Activated effector memory CD4-positive, alpha-beta T cell treated with anti-CD3 and anti-CD28 coated beads, Interleukin-2, amount 50 U/mL, for 16 hours (primary cell): ENCODE results near the gene HNRNPR.
"Not testable (repeated sequence)": the region's sequence is repeated elsewhere in the genome, so short reads cannot be mapped to it uniquely, and the experiment has no call there.

Source experiments
- DNase-seq: peaks from one replicate; pipeline ENCODE4 v3.0.0-alpha.2; 2020

The HNRNPR gene

DNA sequence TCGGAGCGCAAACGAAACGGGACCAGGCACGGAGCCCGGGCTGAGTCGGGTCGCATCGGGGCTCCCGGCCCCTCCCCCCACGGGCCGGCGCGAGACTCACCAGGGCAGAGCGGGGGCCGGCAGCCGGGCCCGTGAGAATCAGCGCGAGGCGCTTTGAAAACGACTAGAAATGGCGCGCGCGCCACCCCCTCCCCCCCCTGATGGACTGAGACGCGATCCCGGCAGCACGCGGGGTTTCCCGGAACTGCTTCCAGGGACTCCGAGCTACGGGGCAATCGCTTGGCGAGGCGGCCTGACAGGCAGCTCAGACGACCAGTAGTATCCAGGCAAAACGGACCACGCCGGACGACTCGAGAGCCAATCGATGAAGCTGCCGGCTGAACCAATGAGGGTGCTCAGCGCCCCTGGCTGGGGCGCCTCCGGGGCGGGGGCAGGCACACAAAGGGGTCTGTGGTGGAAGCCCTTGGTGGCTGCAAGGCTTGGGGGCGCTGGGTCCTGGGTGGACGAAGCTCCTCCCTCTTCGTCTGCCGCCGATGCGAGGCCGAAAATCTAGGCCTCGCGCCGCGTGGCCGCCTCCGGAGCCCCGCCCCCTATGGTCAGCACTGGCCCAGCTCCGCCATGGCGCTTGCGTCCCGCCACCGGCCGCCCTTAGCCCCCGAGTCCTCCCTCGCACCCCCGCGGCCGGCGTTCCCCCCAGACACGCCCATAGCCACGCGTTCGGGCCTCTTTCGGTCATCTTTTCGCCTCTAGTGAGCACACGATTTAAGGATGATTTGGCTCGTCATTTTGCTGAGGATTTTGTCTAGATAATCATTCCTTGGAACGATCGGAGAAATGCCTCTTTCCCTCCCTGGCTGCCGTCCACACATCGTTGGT is at the start of gene HNRNPR:
Gene HNRNPR, minus strand, starts transcription at position 174 of the 876 bp plus-strand sequence. CDS start 3,276 bp downstream, outside the sequence.
- peak; percentile 99 for DNase-seq

DNA sequence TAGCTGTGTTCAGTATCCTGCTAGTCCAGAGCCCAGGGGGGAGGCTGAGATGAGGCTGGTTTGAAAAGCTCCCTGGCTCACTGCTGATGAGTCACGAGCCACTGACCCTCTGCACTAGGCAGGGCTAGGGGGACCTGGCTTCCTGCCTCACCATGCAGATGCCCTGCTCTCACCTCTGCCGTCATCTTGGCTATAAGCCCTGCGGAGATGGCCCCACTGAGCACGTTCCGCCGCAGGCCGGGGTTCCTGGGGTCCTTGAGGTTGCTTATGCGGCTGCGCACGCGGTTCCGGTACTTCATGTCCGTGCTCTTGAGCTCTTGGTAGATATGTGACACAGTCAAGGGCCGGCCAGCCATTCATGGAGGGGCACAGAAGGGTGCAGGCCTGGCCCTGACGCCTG is 49.6 kb upstream of the HNRNPR start:
- DNase-seq: no peak

DNA sequence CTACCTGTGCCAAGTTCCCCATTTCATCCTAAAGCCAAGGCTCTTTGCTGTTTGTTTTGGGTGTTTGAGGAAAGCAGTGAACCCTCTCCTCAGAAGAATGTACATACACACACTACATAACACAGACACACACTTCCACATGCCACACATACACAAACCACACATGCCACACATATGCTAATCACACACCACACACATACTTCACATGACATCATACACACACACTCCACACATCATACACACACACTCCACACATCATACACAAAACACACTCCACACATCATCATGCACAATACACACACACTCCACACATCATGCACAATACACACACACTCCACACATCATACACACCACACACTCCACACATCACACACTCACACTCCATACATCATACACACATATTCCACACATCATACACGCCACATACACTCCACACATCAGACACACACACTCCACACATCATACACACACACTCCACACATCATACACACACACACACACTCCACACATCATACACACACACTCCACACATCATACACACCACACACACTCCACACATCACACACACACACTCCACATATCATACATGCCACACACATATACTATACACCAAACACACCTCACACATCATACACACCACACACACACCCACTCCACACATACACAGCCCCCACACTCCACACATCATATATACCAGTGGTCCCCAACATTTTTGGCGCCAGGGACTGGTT is 48.2 kb upstream of the HNRNPR start:
- DNase-seq: no peak

DNA sequence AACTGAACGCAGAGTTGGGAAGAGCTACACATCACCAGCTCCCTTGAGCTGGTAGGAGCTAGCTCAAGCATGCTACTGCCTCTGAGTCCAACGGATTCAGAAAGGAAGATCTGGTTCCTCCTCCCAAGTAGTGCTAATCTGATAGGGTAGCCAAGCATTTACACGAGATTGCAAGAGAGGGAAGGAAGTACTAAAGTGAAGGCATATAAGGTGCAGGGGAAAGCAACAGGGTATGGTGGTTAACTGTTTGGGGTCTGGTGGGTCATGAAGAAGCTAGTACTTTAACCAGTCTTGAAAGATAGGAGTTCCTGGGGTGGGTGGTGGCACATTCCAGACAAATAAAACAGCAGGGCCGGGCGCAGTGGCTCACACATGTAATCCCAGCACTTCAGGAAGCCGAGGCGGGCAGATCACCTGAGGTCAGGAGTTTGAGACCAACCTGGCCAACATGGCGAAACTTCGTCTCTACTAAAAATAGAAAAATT is 45.8 kb upstream of the HNRNPR start:
- no peak for DNase-seq

DNA sequence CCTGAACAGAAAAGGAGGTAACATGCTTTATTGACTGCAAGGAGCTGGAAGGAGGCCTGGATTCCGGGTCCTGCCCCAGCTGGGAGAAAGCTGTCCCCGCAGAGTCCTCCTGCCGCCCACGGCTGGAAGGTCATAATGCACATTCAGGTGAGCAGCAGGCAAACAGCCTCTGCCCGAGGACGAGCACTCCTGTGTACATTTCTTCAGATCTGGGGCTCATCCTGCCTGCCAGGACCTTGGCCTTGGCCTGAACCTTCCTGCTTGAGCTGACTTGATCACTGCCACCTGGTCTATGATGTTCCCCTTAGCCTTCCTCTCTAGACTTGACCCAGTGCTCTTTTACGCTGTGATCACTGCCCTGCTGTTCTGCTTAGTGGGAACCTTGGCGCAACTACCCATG is 43.4 kb upstream of the HNRNPR start:
- DNase-seq: no peak

DNA sequence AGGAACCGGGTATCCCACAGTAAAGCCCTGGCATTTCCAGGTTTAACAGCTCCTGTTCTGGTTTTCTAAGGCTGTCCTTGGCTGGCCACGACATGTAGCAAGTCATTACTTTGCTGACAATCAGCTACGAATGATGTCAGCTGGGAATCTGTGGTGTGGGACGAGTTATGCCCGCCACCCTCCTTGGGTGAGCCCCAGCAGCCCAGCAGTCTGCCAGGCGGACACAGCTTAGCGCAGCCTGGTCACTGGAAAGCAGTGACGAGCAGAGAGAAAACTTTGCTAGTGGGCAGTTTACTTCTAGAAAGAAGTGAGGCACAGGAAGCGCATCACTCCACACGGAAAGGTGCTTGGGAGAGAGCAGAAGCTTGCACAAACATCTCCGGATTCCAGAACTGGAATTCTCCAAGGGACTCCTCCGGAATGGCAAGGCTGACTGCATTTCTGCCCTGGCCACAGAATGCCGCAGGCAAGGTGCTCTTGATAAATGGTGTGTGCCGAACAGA is 41.1 kb upstream of the HNRNPR start:
- DNase-seq: no peak

DNA sequence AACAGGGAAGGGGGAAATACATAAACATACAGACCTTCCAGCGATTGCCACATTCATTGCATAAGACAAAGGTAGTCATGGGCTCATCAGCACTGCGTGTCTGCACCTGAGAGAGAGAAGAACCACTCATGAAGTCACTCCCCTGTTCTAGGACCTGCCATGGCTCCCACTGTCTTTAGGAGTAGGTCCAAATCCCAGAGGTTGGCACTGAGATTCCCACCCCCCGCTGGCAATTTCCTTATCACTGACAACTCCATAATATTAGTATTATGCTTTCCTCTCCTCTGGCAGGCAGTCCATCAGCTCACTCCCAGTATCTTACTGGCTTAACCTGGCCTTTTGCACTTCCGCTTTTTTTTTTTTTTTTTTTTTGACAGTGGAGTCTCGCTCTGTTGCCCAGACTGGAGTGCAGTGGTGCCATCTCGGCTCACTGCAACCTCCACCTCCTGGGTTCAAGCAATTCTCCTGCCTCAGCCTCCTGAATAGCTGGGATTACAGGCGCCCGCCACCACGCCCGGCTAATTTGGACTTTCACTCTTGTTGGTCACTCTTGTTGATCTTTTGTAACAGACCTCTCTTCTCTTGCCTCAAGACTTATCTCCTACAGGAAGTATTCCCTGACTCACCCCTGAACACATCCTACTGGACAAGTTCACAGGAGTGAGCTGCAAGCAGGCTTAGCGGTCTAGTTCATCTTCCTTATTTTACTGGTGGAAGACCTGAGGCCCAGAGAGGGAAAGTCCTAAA is 40.4 kb upstream of the HNRNPR start:
- DNase-seq: no peak

DNA sequence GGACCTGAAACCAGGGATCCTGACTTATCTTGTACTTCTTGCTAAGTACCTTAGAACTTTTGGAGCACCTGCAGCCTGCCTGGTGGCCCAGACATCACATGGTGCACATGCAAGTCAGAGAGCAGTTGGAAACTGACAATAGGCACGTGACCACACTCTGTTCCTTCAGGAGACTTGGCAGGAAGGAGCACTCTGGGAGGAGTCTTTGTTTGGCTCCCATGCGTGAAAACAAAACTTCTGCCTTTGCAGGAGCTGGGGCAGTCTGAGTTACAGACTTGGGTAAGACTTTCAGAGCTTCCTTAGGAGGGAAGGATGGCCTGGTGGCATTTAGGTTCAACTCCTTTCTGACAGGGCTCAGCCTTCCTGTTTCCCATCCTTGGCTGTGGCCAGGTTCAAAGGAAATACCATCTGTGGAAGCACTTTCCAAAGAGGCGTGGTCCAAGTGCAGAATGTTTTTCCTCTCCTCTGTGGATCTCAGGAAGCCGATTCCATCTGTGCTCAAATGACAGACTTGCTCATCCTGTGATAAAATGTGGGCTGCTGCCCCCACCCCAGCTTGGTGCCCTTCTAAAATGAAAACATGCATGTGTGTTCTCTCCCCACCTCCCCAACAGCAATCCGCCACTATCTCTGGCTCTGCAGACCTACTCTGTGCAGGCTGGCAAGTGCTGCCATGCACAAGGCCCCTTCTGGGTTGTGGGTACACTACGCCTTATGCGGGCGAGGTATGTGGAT is 39.7 kb upstream of the HNRNPR start:
- DNase-seq: no peak

DNA sequence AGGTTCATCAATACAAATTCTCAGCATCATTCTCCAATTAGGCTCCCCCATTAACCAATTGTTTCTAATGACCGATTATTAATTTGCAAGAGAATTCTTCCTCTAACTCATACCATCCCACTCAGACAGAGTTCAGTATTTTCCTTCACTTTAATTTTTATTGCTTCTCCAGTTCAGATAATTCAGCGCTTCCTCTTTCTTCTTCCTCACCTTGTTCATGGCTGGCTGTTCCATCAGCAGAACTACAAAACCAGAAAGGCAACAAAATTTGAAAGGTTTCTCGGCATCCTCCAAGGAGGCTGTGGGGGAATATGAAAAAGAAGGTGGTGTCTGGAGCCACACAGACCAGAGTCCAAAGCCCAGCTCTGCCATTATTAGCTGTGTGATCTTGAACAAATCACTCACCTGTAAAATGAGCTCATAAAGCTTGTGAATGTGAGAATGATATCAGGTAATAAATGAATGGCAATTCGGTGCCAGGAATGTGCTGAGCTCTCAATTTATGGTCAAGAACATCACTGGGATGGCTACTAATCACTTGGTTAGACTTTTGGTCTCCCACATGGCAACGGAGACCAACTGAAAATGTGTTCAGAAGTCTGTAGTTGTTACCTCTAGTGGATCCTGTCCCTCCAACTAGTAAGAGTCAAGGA is 37.3 kb upstream of the HNRNPR start:
- no peak for DNase-seq

DNA sequence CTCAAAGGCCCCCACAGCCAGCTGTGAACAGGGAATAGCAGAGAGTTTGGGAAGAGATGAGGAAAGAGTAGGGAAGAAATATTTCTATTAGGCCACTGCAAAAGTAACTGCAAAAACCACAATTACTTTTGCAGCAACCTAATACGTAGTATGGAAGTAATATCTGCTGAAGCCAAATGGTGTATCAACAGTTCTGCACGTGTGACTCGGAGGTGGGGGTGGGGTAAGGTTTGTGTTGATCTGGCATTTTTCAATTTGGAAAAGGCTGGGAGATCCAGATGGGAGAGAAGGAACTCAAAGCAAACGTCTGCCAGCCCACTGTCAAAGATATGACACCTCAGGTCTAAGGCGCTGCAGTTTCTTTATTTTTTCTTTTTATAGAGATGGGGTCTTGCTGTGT is 36.6 kb upstream of the HNRNPR start:
- no peak for DNase-seq

DNA sequence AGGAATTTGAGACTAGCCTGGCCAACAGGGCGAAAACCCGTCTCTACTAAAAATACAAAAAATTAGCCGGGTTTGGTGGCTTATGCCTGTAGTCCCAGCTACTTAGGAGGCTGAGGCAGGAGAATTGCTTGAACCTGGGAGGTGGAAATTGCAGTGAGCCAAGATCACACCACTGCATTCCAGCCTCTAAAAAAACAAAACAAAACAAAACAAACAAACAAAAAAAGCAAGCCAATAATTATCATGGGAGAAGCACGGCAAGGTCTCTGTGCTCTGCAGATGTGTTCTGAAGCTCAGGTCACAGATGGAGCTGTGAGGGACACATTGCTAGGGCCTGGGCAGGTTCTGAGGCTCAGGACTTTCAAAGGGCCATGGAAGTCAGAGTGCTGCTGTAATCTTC is 36.2 kb upstream of the HNRNPR start:
- not testable (repeated sequence) for DNase-seq

DNA sequence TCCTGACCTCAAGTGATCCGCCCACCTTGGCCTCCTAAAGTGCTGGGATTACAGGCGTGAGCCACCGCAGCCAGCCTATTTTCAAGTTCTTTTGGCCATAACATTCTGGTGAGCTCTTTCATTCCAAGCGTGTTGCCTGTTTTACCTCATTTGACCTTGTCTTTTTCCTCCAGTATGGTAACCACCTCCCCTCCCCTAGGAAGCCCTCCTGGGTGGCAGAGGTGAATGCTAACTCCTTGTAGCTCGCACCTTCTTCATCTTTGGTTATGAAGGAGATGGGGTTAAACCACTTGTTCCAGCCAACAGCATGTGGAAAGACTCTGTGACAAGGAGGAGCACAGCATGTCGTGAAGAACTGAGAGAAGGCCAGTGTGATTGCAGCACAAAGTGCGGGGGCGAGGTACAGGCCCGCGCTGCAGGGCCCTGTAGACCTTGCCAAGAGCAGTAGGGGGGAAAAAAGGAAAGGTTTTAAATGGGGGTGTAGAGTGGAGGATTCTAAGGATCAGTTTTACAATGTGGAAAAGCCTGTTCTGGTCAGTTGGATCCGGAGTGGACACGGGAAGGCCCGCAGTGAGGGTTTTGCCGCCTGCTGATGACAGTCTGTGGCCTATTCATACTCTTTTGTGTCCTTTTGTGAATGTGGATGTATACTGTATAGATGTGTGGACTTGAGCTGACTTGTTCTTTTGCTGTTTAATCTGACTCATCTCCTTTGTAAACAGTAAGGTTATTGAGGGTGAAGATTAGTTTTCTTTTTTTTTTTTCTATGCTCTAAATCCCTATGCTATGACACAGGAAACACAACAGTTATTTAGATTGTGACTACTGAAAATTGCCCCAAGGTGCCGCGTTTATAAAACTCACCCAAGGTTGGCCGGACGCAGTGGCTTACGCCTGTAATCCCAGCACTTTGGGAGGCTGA is 33.1 kb upstream of the HNRNPR start:
- no peak for DNase-seq

DNA sequence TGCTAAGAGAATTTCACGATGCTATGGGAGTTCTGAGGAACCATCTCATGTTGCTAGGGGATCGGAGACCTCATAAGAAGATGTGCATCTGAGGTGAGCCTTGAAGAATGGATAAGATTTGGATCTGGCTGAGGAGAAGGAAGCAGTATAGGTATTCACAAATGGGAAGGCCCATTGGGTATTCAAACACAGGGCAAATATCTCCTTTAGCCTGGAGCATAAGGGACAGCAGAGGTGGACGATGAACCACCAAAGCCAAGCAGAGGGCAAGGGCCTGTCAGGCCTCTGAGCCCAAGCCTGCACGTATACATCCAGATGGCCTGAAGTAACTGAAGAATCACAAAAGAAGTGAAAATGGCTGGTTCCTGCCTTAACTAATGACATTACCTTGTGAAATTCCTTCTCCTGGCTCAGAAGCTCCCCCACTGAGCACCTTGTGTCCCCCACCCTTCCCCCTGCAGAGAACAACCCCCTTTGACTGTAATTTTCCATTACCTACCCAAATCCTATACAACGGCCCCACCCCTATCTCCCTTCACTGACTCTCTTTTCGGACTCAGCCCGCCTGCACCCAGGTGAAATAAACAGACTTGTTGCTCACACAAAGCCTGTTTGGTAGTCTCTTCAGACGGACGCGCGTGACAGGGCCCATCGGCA is 30.1 kb upstream of the HNRNPR start:
- not testable (repeated sequence) for DNase-seq

DNA sequence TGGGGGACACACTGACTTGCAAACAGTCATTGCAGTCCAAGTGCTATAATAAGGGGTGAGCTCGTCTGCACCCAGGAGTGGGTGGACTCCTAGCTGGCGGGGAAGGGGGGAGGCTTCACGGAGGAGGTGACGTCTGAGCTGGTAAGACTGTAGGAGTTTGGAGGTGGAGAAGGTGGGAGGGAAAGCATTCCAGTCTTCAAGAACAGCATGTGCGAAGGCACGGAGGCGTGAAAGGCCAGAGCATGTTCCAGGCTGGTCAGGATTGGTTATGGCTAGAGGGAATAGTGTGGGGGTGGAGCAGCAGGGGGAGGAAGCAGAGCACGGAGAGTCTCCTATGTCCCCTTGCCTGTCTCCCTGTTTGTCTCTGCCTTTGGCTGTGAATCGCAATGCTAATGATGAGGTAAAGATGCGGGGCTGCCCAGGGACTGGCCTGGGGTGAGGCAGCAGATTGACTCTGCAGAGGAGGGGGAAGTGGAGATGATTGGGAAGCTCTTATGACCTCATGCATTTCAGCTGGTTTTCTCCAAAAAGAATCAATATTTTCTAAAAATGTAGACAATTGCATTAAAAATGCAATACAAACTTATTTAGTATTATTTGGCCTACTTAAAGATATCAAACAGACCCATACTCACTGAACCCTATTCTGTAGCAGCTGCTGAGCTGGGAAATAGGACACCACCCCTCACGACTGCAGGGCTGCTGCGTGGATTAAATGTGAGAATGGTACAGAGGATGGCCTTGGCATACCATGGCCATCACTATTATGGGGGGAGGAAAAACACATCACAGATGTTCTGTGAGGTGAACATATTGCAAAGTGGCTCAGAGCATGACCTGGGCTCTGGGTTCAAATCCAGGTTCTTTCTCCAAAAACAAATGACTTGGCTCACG is 28.1 kb upstream of the HNRNPR start:
- no peak for DNase-seq

DNA sequence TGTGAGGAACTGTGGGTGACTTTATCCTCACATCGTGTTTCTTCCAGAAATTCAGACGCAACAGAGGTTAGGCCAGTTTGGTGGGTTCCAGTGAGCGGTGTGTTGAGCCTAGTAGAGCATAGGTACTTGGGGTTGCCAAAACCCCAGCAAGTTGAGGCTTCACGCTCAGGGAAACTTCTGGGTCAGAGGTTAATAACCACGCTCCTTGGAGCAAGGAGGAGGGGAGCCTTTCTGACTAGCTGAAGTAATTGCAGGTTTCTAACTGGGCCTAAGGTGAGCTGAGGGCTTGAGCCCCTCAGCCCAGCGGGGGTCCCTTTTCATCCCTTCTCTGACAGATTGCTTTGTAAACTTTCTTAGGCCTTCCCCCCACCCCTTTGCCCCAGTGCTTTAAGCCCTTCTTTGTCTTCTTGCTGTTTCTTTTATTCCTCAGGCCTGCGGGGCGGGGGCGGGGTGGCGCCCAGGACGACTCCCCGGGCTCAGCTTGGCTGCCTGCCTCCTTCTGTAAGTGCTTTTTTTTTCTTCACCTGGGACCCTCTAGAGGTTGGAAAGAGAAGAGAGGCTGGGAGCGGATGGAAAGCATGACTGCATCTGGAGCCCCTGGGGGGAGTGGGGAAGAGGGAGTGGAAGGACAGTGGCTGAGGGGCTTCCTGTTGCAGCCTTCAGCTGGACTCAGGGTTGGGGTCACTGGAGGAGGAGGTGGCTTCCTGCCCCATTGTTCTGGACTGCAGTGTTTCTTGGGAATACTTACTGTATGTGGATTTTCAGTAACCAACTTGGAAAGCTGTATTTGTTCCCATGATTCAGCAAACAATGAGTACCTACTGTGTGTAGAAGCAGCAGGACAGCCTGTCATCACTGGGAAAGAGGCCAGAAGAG is 26.9 kb upstream of the HNRNPR start:
- DNase-seq: no peak

DNA sequence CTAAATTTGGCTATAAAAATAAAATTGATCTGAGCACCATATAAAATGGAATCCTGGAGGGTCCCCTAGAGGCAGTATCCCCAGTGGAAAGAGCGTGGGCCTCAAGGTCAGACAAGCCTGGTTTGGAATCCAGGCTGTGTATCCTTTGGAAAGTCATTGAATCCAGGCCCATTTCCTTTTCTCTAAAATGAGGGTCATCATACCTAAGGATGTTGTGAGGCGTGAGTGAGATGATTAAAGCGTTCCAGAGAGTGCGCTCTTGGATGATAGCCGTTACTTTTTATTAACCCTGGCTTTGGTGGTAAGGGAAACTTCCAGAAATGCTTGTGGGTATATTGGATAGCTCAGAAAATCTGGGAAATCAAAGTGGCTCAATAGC is 26.2 kb upstream of the HNRNPR start:
- no peak for DNase-seq

DNA sequence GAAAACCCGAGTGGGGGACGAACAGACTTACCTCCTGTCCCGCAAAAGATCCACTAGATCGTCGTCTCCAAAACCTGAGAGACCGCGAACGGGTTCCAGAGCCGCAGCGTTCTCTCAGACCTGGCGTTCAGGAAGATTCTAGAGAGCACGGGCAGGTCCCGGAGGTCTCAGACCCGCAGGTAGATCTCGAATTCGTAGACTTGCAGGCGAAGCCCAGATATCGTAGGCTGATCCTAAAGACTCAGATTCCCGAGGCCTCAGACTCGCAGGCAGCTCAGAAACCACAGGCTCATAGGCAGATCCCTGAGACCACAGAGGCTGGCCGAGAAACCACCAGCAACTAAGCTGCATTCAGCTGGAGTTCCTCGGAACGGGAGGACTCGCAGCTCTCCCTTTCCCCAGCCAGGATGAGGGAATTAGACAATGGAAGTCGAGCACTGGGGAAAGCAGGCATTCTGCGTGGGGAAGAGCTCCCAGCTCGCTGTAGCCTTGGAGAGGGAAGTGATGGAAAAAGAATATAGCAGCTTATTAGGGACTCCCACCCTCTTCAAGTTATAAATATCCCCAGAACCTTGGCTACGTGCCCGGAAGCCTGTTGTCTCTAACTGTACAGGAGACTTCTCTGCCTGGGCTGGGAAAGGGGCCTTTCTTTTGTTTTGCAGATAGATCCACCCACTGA is 25.4 kb upstream of the HNRNPR start, which contains the start of gene ZNF436:
Gene ZNF436, minus strand, starts transcription at position 502 of the 679 bp plus-strand sequence. CDS start 1,831 bp downstream, outside the sequence.
- DNase-seq: peak; percentile 74
